HG02938 (cell line): ENCODE data around the gene MNX1.

Experiments
- ATAC-seq: cut with Tn5 transposase; IDR thresholded peaks from one replicate; pipeline ENCODE4 v1.9.1; 2021; ENCODE audit warnings: mild to moderate bottlenecking, moderate library complexity; ENCODE audit not compliant: unreplicated experiment

MNX1 gene

GRCh38 chr7:156985101-156985992 lies 25.1 kb downstream of the MNX1 start:
- no peak for ATAC-seq

GRCh38 chr7:156984174-156984891 lies 26.1 kb downstream of the MNX1 start:
- ATAC-seq: no peak

- no peak for ATAC-seq
These were observed 30.8 kb downstream of the MNX1 start for GRCh38 chr7:156979711-156980110.

GRCh38 chr7:156979007-156979606 lies 31.4 kb downstream of the MNX1 start:
- no peak for ATAC-seq

GRCh38 chr7:156975620-156976019 lies 34.8 kb downstream of the MNX1 start:
- no peak for ATAC-seq

- no peak for ATAC-seq
These were observed 40.5 kb downstream of the MNX1 start for GRCh38 chr7:156969972-156970420.

GRCh38 chr7:156968183-156968582 lies 42.3 kb downstream of the MNX1 start:
- no peak for ATAC-seq

- no peak for ATAC-seq
These were observed 44.1 kb downstream of the MNX1 start for GRCh38 chr7:156966387-156966786.

- ATAC-seq: no peak
These were observed 45.5 kb downstream of the MNX1 start for GRCh38 chr7:156964971-156965370.

GRCh38 chr7:156963472-156963871 lies 47.0 kb downstream of the MNX1 start:
- ATAC-seq: no peak

GRCh38 chr7:156962897-156963296 lies 47.6 kb downstream of the MNX1 start:
- no peak for ATAC-seq

GRCh38 chr7:156962145-156962544 lies 48.3 kb downstream of the MNX1 start:
- no peak for ATAC-seq

GRCh38 chr7:156956727-156957126 lies 53.7 kb downstream of the MNX1 start:
- ATAC-seq: no peak

GRCh38 chr7:156954941-156955340 lies 55.5 kb downstream of the MNX1 start:
- ATAC-seq: no peak
